Measurements from ENCODE around the gene SIRPB2.
A peak's percentile ranks its signal among the peaks of the same experiment; 100 is the strongest.
"Not testable (repeated sequence)": the region's sequence is repeated elsewhere in the genome, so short reads cannot be mapped to it uniquely, and the experiment has no call there.

Gene SIRPB2

GRCh38 chr20:1499528-1500420 is 8.6 kb upstream of the SIRPB2 start:
- no peak for DNase-seq

GRCh38 chr20:1497371-1497770 is 6.2 kb upstream of the SIRPB2 start:
- not testable (repeated sequence) for DNase-seq

DNA sequence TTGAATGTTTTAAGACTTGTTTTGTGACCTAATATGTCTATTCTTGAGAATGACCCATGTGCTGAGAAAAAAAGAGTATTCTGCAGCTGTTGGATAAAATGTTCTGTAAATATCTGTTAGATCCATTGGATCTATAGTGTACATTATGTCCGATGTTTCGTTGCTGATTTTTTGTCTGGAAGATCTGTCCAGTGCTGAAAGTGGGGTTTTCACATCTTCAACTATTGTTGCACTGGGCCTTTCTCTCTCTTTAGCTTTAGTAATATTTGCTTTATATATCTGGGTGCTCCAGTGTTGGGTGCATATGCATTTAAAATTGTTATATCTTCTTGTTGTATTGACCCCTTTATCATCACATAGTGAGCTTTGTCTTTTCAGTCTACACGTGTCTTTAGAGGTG is 5.7 kb upstream of the SIRPB2 start:
- DNase-seq, result no peak

- DNase-seq, result no peak
Observed at GRCh38 chr20:1494436-1494835, 3.2 kb upstream of the SIRPB2 start.

GRCh38 chr20:1493536-1493935 is 2.3 kb upstream of the SIRPB2 start:
- DNase-seq, result no peak

GRCh38 chr20:1491860-1492642 is 831 bp upstream of the SIRPB2 start:
- no peak for DNase-seq

- no peak for DNase-seq
Observed at GRCh38 chr20:1490643-1491195, 501 bp downstream of the SIRPB2 start.

DNA sequence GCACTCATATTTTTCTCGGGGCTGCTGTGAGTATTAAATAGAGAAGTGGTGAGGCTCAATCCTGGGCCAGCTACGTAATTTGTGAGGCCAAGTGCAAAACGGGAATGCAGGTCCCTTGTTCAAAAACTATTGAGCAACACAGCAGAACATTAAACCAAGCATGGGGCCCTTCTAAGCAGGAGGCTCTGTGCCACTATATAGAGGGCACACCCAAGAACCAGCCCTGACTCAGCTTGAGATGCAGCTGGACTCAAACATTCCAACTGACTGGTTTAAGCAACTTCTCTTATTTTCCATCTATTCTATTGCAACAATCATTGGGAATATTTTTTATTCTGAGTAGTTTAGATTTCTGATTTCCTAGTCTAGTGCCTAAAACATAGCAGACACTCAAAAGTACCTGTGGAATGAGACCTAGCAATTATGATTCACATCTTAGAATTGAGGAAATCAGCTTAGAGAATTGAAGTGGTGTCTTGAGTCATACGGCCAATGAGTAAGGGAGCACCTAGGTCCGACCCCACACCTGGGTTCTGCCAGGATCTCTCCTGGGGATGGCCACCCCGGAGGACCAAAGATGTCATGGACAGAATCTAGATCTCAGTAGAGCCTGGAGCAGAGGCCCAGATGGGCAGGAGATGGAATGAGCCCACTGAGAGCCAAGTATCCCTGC is 1.3 kb downstream of the SIRPB2 start:
- no peak for DNase-seq

DNA sequence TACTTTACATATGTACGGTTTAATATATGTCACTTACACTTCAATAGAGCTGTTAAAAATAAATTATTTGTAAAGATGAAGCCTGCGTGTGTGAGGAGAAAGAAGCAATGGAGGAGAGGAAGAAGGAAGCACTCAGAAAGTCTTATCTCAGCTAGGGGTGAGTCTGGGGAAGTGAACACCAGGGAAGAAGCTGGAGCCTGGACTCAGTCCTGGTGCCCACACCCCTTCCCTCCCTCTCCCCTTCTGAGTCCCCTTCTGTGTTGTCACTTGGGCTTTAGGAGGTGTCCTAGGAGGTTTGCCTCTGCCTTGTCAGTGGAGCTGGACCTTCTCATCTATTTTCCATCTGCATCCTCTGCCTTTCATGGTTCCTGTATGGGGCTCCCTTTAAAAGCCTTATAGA is 1.9 kb downstream of the SIRPB2 start:
- DNase-seq, result no peak

GRCh38 chr20:1486566-1486965 is 4.7 kb downstream of the SIRPB2 start:
- DNase-seq, result no peak

- no peak for DNase-seq
Observed at GRCh38 chr20:1484438-1485116, 6.6 kb downstream of the SIRPB2 start.

GRCh38 chr20:1479831-1480595 is 11.2 kb downstream of the SIRPB2 start:
- no peak for DNase-seq

DNA sequence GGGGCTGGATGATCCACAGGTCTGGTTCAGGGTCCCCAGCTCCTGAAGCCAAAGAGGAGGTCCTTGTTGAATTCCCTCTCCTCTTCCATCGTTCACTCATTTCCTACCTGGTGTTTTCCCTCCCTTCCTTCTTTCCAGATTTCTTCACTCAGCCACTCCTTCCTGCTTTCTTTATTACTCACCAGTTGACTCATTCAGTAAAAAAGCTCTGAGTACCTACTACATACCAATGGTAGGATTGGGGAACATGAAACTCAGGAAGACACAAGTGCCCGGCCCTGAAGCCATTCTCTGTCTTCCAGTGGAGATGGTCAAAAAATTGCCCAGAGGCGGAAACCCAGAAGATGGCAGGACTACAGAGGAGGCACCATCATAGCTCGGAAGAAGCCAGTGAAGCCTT is 12.7 kb downstream of the SIRPB2 start:
- DNase-seq, result peak; percentile 16 to 55

GRCh38 chr20:1477896-1478490 is 13.2 kb downstream of the SIRPB2 start:
- no peak for DNase-seq

- peak in 1 of 2 experiments; percentile 13 for DNase-seq
Observed at GRCh38 chr20:1474817-1475603, 16.2 kb downstream of the SIRPB2 start.

- no peak for DNase-seq
Observed at GRCh38 chr20:1474325-1474724, 16.9 kb downstream of the SIRPB2 start.

DNA sequence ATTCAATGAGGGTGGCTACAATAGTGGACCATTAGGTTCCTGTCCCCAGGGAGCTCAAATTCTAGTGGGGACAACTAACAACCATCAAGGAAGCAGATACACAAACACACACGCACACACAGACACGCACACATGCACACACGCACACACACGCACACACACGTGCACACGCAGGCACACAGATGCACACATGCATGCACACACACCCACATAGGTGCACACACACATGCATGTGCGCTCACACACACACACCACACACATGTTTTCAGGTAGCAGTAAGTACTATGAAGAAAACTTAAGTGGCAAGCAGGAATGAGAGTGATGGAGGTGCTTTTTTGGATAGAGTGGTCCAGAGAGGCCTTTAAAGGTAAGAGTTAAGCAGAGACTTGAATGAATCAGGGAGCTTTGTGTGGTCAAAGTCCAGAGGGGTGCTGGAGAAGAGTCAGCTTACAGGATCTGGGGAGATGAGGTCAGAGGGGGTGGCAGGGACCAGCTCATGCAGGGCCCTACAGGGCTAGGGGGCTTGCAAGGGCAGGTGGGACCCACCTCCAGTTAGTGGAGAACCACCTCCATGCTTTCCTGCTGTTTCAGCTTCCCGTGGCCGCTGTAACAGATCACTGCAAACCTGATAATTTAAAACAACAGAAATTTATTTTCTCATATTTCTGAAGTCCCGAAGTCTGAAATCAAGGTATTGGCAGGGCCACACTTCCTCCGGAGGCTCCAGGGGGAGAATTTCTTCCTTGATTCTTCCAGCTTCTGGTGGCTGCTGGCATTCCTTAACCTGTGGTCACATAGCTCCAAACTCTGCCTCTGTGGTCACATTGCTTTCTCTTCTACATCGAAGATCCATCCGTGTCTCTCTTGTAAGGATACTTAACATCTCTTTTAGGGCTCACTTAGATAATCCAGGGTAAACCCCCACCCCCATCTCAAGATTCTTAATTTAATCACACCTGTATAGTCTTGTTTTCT is 17.7 kb downstream of the SIRPB2 start:
- no peak for DNase-seq

GRCh38 chr20:1472556-1473245 is 18.5 kb downstream of the SIRPB2 start:
- DNase-seq, result no peak

GRCh38 chr20:1471242-1471641 is 20.0 kb downstream of the SIRPB2 start:
- no peak for DNase-seq

Measured in SW 1271 (cell line).